Measurements from ENCODE around the gene UACA.

DNA sequence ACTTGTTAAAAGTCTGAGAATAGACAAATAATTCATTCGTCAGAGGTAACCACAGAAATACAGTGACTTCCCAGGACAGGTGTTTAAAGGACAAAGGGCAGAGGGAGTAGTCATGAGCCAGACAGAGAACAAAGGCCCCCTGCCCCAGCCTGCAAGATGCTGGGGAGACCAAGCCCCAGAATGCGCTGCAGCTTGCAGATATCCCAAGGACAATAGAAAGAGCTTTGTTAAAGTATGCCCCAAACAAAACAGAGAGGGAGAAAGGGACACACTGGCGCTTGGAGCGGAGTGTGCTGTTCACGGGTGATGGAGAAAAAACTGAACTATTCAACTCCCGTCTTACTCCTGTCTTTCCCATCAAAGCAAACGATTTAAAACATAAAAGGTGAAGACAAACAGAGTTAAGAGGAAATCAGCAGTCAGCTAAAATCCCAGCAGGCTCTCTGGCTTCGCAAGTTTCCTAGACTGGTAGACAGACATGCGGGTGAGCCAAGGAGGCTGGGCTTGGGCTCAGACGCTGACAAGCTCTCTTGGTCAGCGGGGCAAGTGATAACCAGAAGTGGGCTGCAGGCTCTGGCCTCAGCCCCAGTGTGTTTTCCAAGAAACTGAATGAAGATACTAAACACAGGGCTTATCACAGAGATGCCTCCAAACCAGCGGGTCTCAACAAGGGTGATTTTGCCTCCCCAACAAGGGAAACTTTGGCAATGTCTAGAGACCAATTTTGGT is 130.1 kb downstream of the UACA start:
- TF ChIP-seq, protein P1, sequence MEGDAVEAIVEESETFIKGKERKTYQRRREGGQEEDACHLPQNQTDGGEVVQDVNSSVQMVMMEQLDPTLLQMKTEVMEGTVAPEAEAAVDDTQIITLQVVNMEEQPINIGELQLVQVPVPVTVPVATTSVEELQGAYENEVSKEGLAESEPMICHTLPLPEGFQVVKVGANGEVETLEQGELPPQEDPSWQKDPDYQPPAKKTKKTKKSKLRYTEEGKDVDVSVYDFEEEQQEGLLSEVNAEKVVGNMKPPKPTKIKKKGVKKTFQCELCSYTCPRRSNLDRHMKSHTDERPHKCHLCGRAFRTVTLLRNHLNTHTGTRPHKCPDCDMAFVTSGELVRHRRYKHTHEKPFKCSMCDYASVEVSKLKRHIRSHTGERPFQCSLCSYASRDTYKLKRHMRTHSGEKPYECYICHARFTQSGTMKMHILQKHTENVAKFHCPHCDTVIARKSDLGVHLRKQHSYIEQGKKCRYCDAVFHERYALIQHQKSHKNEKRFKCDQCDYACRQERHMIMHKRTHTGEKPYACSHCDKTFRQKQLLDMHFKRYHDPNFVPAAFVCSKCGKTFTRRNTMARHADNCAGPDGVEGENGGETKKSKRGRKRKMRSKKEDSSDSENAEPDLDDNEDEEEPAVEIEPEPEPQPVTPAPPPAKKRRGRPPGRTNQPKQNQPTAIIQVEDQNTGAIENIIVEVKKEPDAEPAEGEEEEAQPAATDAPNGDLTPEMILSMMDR (IDR thresholded peaks at IDR 0.05): no peak
- TF ChIP-seq POLR2AphosphoS5 (IDR thresholded peaks at IDR 0.05) (no peak), POLR2A (IDR thresholded peaks at IDR 0.05) (no peak), EP300 (IDR thresholded peaks at IDR 0.05) (no peak)
